Mesothelial cell of epicardium (in vitro differentiated cells): ENCODE measurements around the gene TSPEAR. TPM values are rescaled to one million over a fixed set of nuclear protein-coding genes. Genes with fewer than 3 reads are reported as not detected.

ENCODE experiments used
- DNase-seq, 2 experiments: peaks; one replicate each; pipeline ENCODE4 v3.0.0; 2021; ENCODE audit warnings: low spot score in 2 of 2; ENCODE audit not compliant: unreplicated experiment in 2 of 2
- H3K27ac Mint-ChIP-seq: 2 replicates; pipeline ENCODE4 v1.8.0; 2021; ENCODE audit warnings: mixed read lengths
- H3K27me3 Mint-ChIP-seq: 2 replicates; pipeline ENCODE4 v1.8.0; 2021; ENCODE audit warnings: low read depth, mixed read lengths
- H3K36me3 Mint-ChIP-seq: 2 replicates; pipeline ENCODE4 v1.8.0; 2021; ENCODE audit warnings: mixed read lengths
- H3K4me1 Mint-ChIP-seq: 2 replicates; pipeline ENCODE4 v1.8.0; 2021; ENCODE audit warnings: mixed read lengths
- H3K4me3 Mint-ChIP-seq: 2 replicates; pipeline ENCODE4 v1.8.0; 2021; ENCODE audit warnings: mild to moderate bottlenecking, moderate library complexity, mixed read lengths
- H3K9me3 Mint-ChIP-seq: 2 replicates; pipeline ENCODE4 v1.8.0; 2021; ENCODE audit warnings: mixed read lengths
- CTCF ChIP-seq: fragments of 200-600 bp; sonication (generic); IDR thresholded peaks from one replicate; pipeline ENCODE4 v1.5.0; 2021; ENCODE audit warnings: antibody characterized with exemption; ENCODE audit not compliant: unreplicated experiment
- total RNA-seq: library from RNA; stranded (reverse); gene quantifications from 3 replicates; pipeline ENCODE4 v1.2.1, GENCODE V29; 2021

Gene TSPEAR
- total RNA-seq, 1 donor from 2014 or later = 0.11 TPM

- H3K9me3 Mint-ChIP-seq = peaks cover 10% of the 10 kb centered on the region
- H3K27ac Mint-ChIP-seq = no peak overlapping the region
- peaks cover 12% of the 10 kb centered on the region for H3K4me1 Mint-ChIP-seq
- no peak overlapping the region for H3K4me3 Mint-ChIP-seq
- H3K36me3 Mint-ChIP-seq = peaks cover 8% of the 10 kb centered on the region
- H3K27me3 Mint-ChIP-seq = peaks cover 10% of the 10 kb centered on the region
- TF ChIP-seq CTCF = no peak
- DNase-seq = peak in 1 of 2 experiments; percentile 12
Measured at GRCh38 chr21:44751799-44752636, 40.6 kb upstream of the TSPEAR start.

DNA sequence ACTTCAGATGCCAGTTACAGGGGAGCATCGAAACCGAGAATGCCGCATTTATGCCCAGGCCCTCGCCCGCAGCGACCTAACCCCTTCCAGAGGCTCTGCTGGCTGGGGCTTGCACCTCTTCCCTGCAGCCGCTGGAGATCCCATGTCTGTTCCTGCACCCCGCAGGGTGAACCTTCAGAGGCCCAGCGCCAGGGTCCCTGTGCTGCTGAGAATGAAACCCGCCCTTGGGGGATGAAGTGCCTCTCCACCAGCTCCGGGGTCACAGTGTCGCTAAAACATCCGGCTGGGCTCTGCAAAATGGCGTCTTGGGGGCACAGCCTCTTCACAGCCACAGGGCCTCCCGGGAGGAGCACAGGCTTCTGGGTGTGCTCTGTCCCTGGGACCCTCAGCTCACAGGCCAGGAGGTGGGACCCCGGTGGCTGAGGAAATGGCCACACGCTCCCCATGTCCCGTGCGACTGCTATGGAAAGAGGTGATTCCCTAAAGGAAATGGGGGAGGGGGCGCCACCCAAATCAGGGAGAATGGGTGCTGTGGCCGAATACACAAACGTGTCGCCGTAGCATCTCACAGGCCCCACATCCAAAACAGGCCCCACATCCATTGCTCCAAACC, 39.9 kb upstream of the TSPEAR start:
- no peak for TF ChIP-seq CTCF
- Mint-ChIP-seq H3K4me1 (peaks cover 12% of the 10 kb centered on the region), H3K36me3 (peaks cover 8% of the 10 kb centered on the region), H3K4me3 (no peak overlapping the region), H3K27ac (no peak overlapping the region), H3K9me3 (peaks cover 10% of the 10 kb centered on the region), H3K27me3 (peaks cover 10% of the 10 kb centered on the region)
- peak in 1 of 2 experiments; percentile 15 for DNase-seq

GRCh38 chr21:44750675-44751025, 39.3 kb upstream of the TSPEAR start:
- peaks cover 10% of the 10 kb centered on the region for H3K9me3 Mint-ChIP-seq
- peak in 1 of 2 experiments; percentile 12 for DNase-seq
- H3K27me3 Mint-ChIP-seq = peaks cover 10% of the 10 kb centered on the region
- no peak overlapping the region for H3K4me3 Mint-ChIP-seq
- peaks cover 8% of the 10 kb centered on the region for H3K36me3 Mint-ChIP-seq
- H3K27ac Mint-ChIP-seq = no peak overlapping the region
- TF ChIP-seq CTCF = no peak
- H3K4me1 Mint-ChIP-seq = peaks cover 12% of the 10 kb centered on the region

- Mint-ChIP-seq H3K9me3 (peaks cover 7% of the 10 kb centered on the region), H3K27ac (no peak overlapping the region), H3K4me1 (peaks cover 12% of the 10 kb centered on the region), H3K4me3 (no peak overlapping the region), H3K36me3 (peaks cover 6% of the 10 kb centered on the region), H3K27me3 (peaks cover 10% of the 10 kb centered on the region)
- DNase-seq = no peak
- no peak for TF ChIP-seq CTCF
Measured at GRCh38 chr21:44749759-44750674, 38.6 kb upstream of the TSPEAR start.

GRCh38 chr21:44749116-44749758, 37.9 kb upstream of the TSPEAR start:
- Mint-ChIP-seq H3K9me3 (peaks cover 3% of the 10 kb centered on the region), H3K4me1 (peaks cover 12% of the 10 kb centered on the region), H3K27ac (no peak overlapping the region), H3K4me3 (peak overlapping the region; percentile 6), H3K27me3 (peaks cover 10% of the 10 kb centered on the region), H3K36me3 (peaks cover 3% of the 10 kb centered on the region)
- peak in 1 of 2 experiments; percentile 16 for DNase-seq
- TF ChIP-seq CTCF = no peak
